HepG2 (cell line): ENCODE measurements around the gene PRSS53. TPM values are rescaled to one million over a fixed set of nuclear protein-coding genes. Genes with fewer than 3 reads are reported as not detected.
A peak's percentile ranks its signal among the peaks of the same experiment; 100 is the strongest.

ENCODE experiments used
- FOXK1 ChIP-seq: sonication (generic); formaldehyde crosslinking; IDR thresholded peaks from 2 replicates; pipeline ENCODE4 v1.4.0; 2020; ENCODE audit warnings: low read depth, missing genetic modification reagents, borderline replicate concordance
- GATA4 ChIP-seq: sonication (generic); IDR thresholded peaks from 2 replicates; pipeline ENCODE4 v1.6.1; 2016; ENCODE audit warnings: antibody characterized with exemption, low read depth, borderline replicate concordance
- HDAC1 ChIP-seq: sonication (generic); formaldehyde crosslinking; IDR thresholded peaks from 2 replicates; pipeline ENCODE4 v1.5.1; 2020; ENCODE audit warnings: mild to moderate bottlenecking, missing genetic modification reagents
- KDM5B ChIP-seq: sonication (generic); formaldehyde crosslinking; IDR thresholded peaks from 2 replicates; pipeline ENCODE4 v1.4.0; 2020; ENCODE audit warnings: missing genetic modification reagents, mild to moderate bottlenecking, borderline replicate concordance
- KDM6A ChIP-seq: IDR thresholded peaks from 2 replicates; pipeline ENCODE4 v1.6.1; 2016; ENCODE audit warnings: low read depth
- NFE2L2 ChIP-seq: fragments of 150-350 bp; IDR thresholded peaks from 2 replicates; pipeline ENCODE4 v1.6.1; 2014; ENCODE audit warnings: low read length
- RELA ChIP-seq: sonication (generic); formaldehyde crosslinking; IDR thresholded peaks from 2 replicates; pipeline ENCODE4 v1.4.0; 2020; ENCODE audit warnings: missing genetic modification reagents
- TRIM24 ChIP-seq: sonication (generic); formaldehyde crosslinking; IDR thresholded peaks from 2 replicates; pipeline ENCODE4 v1.8.0; 2022; ENCODE audit warnings: mild to moderate bottlenecking, missing genetic modification reagents
- ZNF12 ChIP-seq: sonication (generic); formaldehyde crosslinking; IDR thresholded peaks from 2 replicates; pipeline ENCODE4 v1.5.0; 2020; ENCODE audit warnings: missing genetic modification reagents
- ZNF432 ChIP-seq: sonication (generic); formaldehyde crosslinking; IDR thresholded peaks from 2 replicates; pipeline ENCODE4 v1.5.0; 2020; ENCODE audit warnings: missing genetic modification reagents, mild to moderate bottlenecking, borderline replicate concordance
- ZNF652 ChIP-seq: IDR thresholded peaks from 2 replicates; pipeline ENCODE4 v1.6.1; 2016; ENCODE audit warnings: low read depth, borderline replicate concordance
- polyA plus RNA-seq, 8 experiments: library from polyadenylated mRNA; depleted of rRNA in 3 of 8; stranded (reverse) in 7 of 8; unstranded in 1 of 8; fragments of >200 nt; fragmentation: Illumina TruSeq in 4 of 8; extraction: Trizol in 4 of 8; gene quantifications; 2 replicates each; pipeline versions ENCODE4 v1.2.1 to v1.2.3, GENCODE V29; 2011 to 2016; ENCODE audit warnings: low read depth in 4 of 8, missing spikeins in 1 of 8, mixed read lengths in 1 of 8; ENCODE audit not compliant: insufficient read depth in 1 of 8
- total RNA-seq, 5 experiments: library from RNA; depleted of rRNA; stranded (reverse); fragments of >200 nt; fragmentation: Illumina TruSeq; extraction: Trizol; gene quantifications; 2 replicates each; pipeline ENCODE4 v1.2.3, GENCODE V29; 2016; ENCODE audit warnings: low read depth in 1 of 5
- TF ChIP-seq, protein P1 (sequence below): sonication (generic); formaldehyde crosslinking; IDR thresholded peaks from 2 replicates; pipeline ENCODE4 v1.4.0; 2020; ENCODE audit warnings: missing genetic modification reagents
- TF ChIP-seq, protein P2 (sequence below): sonication (generic); formaldehyde crosslinking; IDR thresholded peaks from 2 replicates; pipeline ENCODE4 v1.4.0; 2020; ENCODE audit warnings: missing genetic modification reagents
- TF ChIP-seq, protein P3 (sequence below): sonication (generic); formaldehyde crosslinking; IDR thresholded peaks from 2 replicates; pipeline ENCODE4 v1.5.1; 2020; ENCODE audit warnings: mild to moderate bottlenecking, missing genetic modification reagents, borderline replicate concordance
- TF ChIP-seq, protein P4 (sequence below): sonication (generic); formaldehyde crosslinking; IDR thresholded peaks from 2 replicates; pipeline ENCODE4 v1.4.0; 2020; ENCODE audit warnings: mild to moderate bottlenecking, low read depth, missing genetic modification reagents
- TF ChIP-seq, protein P5 (sequence below): IDR thresholded peaks from 2 replicates; pipeline ENCODE4 v1.6.1; 2016; ENCODE audit warnings: control low read depth

The PRSS53 gene
- total and polyA plus RNA-seq, 2 of the 13 experiments (the other 11 are each of a cell fraction or from before 2014, with no cell fraction given), result 2.2 to 7.4 TPM

DNA sequence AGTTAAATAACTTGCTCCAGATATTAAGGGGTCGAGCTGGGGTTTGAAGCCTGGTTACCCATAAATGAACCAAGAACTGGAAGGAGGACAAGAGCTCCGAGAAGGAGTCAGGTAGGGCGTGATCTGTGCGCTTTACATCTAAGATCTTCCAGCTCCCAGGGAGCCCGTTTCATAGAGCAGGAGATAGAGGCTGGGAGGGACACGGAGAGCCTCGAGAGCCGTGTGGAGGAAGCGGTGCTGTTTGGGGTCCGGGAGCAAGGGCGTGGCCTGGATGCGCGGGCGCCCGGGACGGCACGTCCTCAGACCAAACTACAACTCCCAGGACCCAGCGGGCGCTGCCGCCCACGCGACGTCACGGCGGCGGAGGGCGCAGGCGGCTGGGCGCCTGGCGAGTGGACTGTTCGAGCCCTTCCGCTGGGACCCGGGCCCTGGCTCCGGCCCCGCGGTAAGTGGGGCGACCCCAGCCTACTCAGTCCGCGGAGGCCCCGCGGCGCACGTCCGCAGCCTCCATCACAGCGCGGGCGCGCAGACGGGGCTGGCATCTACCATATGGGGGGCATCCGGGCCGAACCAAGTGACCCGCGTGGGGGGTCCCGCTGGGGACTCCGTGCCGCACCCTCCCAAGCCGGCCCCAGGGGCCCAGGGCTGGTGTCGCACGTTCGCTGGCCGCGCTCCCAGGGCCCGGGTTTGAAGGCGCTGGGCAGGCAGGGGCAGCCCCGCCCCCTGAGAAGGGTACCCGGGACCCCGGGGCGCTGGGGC, 19.5 kb upstream of the PRSS53 start, which contains the start of gene BCKDK (continued):
- TF ChIP-seq, protein P1, sequence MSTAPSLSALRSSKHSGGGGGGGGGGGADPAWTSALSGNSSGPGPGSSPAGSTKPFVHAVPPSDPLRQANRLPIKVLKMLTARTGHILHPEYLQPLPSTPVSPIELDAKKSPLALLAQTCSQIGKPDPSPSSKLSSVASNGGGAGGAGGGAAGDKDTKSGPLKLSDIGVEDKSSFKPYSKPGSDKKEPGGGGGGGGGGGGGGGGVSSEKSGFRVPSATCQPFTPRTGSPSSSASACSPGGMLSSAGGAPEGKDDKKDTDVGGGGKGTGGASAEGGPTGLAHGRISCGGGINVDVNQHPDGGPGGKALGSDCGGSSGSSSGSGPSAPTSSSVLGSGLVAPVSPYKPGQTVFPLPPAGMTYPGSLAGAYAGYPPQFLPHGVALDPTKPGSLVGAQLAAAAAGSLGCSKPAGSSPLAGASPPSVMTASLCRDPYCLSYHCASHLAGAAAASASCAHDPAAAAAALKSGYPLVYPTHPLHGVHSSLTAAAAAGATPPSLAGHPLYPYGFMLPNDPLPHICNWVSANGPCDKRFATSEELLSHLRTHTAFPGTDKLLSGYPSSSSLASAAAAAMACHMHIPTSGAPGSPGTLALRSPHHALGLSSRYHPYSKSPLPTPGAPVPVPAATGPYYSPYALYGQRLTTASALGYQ (CRISPR knock-in tag), result no peak
- TF ChIP-seq KDM5B, result peak; percentile 90
- TF ChIP-seq, protein P2, sequence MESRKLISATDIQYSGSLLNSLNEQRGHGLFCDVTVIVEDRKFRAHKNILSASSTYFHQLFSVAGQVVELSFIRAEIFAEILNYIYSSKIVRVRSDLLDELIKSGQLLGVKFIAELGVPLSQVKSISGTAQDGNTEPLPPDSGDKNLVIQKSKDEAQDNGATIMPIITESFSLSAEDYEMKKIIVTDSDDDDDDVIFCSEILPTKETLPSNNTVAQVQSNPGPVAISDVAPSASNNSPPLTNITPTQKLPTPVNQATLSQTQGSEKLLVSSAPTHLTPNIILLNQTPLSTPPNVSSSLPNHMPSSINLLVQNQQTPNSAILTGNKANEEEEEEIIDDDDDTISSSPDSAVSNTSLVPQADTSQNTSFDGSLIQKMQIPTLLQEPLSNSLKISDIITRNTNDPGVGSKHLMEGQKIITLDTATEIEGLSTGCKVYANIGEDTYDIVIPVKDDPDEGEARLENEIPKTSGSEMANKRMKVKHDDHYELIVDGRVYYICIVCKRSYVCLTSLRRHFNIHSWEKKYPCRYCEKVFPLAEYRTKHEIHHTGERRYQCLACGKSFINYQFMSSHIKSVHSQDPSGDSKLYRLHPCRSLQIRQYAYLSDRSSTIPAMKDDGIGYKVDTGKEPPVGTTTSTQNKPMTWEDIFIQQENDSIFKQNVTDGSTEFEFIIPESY (CRISPR knock-in tag), result no peak; the same call in 1 of the 2 replicates
- peak; percentile 90 for TF ChIP-seq HDAC1 (CRISPR knock-in tag)
- TF ChIP-seq, protein P3, sequence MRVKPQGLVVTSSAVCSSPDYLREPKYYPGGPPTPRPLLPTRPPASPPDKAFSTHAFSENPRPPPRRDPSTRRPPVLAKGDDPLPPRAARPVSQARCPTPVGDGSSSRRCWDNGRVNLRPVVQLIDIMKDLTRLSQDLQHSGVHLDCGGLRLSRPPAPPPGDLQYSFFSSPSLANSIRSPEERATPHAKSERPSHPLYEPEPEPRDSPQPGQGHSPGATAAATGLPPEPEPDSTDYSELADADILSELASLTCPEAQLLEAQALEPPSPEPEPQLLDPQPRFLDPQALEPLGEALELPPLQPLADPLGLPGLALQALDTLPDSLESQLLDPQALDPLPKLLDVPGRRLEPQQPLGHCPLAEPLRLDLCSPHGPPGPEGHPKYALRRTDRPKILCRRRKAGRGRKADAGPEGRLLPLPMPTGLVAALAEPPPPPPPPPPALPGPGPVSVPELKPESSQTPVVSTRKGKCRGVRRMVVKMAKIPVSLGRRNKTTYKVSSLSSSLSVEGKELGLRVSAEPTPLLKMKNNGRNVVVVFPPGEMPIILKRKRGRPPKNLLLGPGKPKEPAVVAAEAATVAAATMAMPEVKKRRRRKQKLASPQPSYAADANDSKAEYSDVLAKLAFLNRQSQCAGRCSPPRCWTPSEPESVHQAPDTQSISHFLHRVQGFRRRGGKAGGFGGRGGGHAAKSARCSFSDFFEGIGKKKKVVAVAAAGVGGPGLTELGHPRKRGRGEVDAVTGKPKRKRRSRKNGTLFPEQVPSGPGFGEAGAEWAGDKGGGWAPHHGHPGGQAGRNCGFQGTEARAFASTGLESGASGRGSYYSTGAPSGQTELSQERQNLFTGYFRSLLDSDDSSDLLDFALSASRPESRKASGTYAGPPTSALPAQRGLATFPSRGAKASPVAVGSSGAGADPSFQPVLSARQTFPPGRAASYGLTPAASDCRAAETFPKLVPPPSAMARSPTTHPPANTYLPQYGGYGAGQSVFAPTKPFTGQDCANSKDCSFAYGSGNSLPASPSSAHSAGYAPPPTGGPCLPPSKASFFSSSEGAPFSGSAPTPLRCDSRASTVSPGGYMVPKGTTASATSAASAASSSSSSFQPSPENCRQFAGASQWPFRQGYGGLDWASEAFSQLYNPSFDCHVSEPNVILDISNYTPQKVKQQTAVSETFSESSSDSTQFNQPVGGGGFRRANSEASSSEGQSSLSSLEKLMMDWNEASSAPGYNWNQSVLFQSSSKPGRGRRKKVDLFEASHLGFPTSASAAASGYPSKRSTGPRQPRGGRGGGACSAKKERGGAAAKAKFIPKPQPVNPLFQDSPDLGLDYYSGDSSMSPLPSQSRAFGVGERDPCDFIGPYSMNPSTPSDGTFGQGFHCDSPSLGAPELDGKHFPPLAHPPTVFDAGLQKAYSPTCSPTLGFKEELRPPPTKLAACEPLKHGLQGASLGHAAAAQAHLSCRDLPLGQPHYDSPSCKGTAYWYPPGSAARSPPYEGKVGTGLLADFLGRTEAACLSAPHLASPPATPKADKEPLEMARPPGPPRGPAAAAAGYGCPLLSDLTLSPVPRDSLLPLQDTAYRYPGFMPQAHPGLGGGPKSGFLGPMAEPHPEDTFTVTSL (CRISPR knock-in tag), result peak; percentile 24; the same call in 1 of the 2 replicates
- 0 out of 2 replicates have a peak, but pooled peaks have one; percentile 74 for TF ChIP-seq RELA (CRISPR knock-in tag)
- TF ChIP-seq TRIM24 (CRISPR knock-in tag), result no peak
- TF ChIP-seq, protein P4, sequence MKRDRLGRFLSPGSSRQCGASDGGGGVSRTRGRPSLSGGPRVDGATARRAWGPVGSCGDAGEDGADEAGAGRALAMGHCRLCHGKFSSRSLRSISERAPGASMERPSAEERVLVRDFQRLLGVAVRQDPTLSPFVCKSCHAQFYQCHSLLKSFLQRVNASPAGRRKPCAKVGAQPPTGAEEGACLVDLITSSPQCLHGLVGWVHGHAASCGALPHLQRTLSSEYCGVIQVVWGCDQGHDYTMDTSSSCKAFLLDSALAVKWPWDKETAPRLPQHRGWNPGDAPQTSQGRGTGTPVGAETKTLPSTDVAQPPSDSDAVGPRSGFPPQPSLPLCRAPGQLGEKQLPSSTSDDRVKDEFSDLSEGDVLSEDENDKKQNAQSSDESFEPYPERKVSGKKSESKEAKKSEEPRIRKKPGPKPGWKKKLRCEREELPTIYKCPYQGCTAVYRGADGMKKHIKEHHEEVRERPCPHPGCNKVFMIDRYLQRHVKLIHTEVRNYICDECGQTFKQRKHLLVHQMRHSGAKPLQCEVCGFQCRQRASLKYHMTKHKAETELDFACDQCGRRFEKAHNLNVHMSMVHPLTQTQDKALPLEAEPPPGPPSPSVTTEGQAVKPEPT (CRISPR knock-in tag), result no peak
- TF ChIP-seq ZNF12 (CRISPR knock-in tag), result no peak
- TF ChIP-seq GATA4, result 0 out of 2 replicates have a peak, but pooled peaks have one; percentile 41
- TF ChIP-seq KDM6A (CRISPR knock-in tag), result no peak
- no peak for TF ChIP-seq NFE2L2
- TF ChIP-seq, protein P5, sequence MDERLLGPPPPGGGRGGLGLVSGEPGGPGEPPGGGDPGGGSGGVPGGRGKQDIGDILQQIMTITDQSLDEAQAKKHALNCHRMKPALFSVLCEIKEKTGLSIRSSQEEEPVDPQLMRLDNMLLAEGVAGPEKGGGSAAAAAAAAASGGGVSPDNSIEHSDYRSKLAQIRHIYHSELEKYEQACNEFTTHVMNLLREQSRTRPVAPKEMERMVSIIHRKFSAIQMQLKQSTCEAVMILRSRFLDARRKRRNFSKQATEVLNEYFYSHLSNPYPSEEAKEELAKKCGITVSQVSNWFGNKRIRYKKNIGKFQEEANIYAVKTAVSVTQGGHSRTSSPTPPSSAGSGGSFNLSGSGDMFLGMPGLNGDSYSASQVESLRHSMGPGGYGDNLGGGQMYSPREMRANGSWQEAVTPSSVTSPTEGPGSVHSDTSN (CRISPR knock-in tag), result no peak
- no peak; the same call in 1 of the 2 replicates for TF ChIP-seq ZNF652 (CRISPR knock-in tag)
- TF ChIP-seq ZNF432, result no peak
- TF ChIP-seq FOXK1 (CRISPR knock-in tag), result peak; percentile 66; the same call in 1 of the 2 replicates
